Ishikawa (cell line): ENCODE measurements around the gene LLCFC1.

Source experiments
- CREB1 ChIP-seq: IDR thresholded peaks from 2 replicates; pipeline ENCODE4 v1.6.1; 2012; ENCODE audit warnings: low read depth
- FOXM1 ChIP-seq: IDR thresholded peaks from 2 replicates; pipeline ENCODE4 v1.6.1; 2012; ENCODE audit warnings: low read depth, borderline replicate concordance
- TCF12 ChIP-seq: IDR thresholded peaks from 2 replicates; pipeline ENCODE4 v1.6.1; 2012; ENCODE audit warnings: low read depth
- USF1 ChIP-seq: IDR thresholded peaks from 2 replicates; pipeline ENCODE4 v1.6.1; 2012
- YY1 ChIP-seq: IDR thresholded peaks from 2 replicates; pipeline ENCODE4 v1.6.1; 2012; ENCODE audit warnings: low read depth

GRCh38 chr7:142925413-142925812 lies 13.9 kb upstream of the LLCFC1 start:
- TF ChIP-seq YY1 (no peak), CREB1 (no peak), USF1 (no peak; the same call in 1 of the 2 replicates), FOXM1 (no peak), TCF12 (no peak)
